ENCODE measurements around the gene GNB2.

DNA sequence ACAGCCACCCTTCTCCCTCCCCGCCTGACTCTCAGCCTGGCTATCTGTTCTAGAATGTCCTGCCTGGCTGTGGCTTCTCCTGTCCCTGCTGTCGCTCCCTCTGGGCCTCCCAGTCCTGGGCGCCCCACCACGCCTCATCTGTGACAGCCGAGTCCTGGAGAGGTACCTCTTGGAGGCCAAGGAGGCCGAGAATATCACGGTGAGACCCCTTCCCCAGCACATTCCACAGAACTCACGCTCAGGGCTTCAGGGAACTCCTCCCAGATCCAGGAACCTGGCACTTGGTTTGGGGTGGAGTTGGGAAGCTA, 47.9 kb downstream of the GNB2 start:
- TF ChIP-seq, protein P1, sequence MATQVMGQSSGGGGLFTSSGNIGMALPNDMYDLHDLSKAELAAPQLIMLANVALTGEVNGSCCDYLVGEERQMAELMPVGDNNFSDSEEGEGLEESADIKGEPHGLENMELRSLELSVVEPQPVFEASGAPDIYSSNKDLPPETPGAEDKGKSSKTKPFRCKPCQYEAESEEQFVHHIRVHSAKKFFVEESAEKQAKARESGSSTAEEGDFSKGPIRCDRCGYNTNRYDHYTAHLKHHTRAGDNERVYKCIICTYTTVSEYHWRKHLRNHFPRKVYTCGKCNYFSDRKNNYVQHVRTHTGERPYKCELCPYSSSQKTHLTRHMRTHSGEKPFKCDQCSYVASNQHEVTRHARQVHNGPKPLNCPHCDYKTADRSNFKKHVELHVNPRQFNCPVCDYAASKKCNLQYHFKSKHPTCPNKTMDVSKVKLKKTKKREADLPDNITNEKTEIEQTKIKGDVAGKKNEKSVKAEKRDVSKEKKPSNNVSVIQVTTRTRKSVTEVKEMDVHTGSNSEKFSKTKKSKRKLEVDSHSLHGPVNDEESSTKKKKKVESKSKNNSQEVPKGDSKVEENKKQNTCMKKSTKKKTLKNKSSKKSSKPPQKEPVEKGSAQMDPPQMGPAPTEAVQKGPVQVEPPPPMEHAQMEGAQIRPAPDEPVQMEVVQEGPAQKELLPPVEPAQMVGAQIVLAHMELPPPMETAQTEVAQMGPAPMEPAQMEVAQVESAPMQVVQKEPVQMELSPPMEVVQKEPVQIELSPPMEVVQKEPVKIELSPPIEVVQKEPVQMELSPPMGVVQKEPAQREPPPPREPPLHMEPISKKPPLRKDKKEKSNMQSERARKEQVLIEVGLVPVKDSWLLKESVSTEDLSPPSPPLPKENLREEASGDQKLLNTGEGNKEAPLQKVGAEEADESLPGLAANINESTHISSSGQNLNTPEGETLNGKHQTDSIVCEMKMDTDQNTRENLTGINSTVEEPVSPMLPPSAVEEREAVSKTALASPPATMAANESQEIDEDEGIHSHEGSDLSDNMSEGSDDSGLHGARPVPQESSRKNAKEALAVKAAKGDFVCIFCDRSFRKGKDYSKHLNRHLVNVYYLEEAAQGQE (IDR thresholded peaks at IDR 0.05; ENCODE audit: insufficient read depth in 1 of 2, low read depth in 2 of 2, low read length in 2 of 2), result no peak
- TF ChIP-seq POLR2AphosphoS5 (IDR thresholded peaks at IDR 0.05; ENCODE audit: low read depth, low read length) (no peak), TAF1 (IDR thresholded peaks at IDR 0.05; ENCODE audit: borderline replicate concordance, insufficient read depth, low read length) (no peak)

Measured in PFSK-1 (cell line).